HepG2 (cell line): ENCODE results near the gene SERPINB1. TPM values are rescaled to one million over a fixed set of nuclear protein-coding genes. Genes with fewer than 3 reads are reported as not detected.

Experiments
- BCL6 ChIP-seq: IDR thresholded peaks from 2 replicates; pipeline ENCODE4 v1.6.1; 2016; ENCODE audit warnings: missing genetic modification reagents, missing compliant biosample characterization
- ERF ChIP-seq: IDR thresholded peaks from 2 replicates; pipeline ENCODE4 v1.6.1; 2018; ENCODE audit warnings: missing biosample characterization, missing genetic modification reagents
- FOXP1 ChIP-seq, 2 experiments: fragments of 450-650 bp in 1 of 2; IDR thresholded peaks; 2 replicates each; pipeline ENCODE4 v1.6.1; 2017 to 2018; ENCODE audit warnings: antibody characterized with exemption in 1 of 2
- GATAD2A ChIP-seq: IDR thresholded peaks from 2 replicates; pipeline ENCODE4 v1.6.1; 2016
- GFI1 ChIP-seq: sonication (generic); formaldehyde crosslinking; IDR thresholded peaks from 2 replicates; pipeline ENCODE4 v1.5.0; 2020; ENCODE audit warnings: missing genetic modification reagents, mild to moderate bottlenecking, borderline replicate concordance
- HDAC1 ChIP-seq: sonication (generic); formaldehyde crosslinking; IDR thresholded peaks from 2 replicates; pipeline ENCODE4 v1.5.1; 2020; ENCODE audit warnings: mild to moderate bottlenecking, missing genetic modification reagents
- JUN ChIP-seq: sonication (generic); formaldehyde crosslinking; IDR thresholded peaks from 2 replicates; pipeline ENCODE4 v1.4.0; 2020; ENCODE audit warnings: mild to moderate bottlenecking, missing genetic modification reagents
- MEIS1 ChIP-seq: sonication (generic); formaldehyde crosslinking; IDR thresholded peaks from 2 replicates; pipeline ENCODE4 v1.9.0; 2021; ENCODE audit warnings: mild to moderate bottlenecking, missing genetic modification reagents, moderate library complexity, borderline replicate concordance
- NFIC ChIP-seq: IDR thresholded peaks from 2 replicates; pipeline ENCODE4 v1.6.1; 2012; ENCODE audit warnings: mild to moderate bottlenecking, low read length, inconsistent platforms
- NR2F2 ChIP-seq: IDR thresholded peaks from 2 replicates; pipeline ENCODE4 v1.6.1; 2012; ENCODE audit warnings: low read depth, inconsistent platforms, borderline replicate concordance
- PPARG ChIP-seq: conservative IDR thresholded peaks from 2 replicates; pipeline ENCODE4 v1.6.1; 2016; ENCODE audit warnings: missing biosample characterization, missing genetic modification reagents
- RFXANK ChIP-seq: IDR thresholded peaks from 2 replicates; pipeline ENCODE4 v1.6.1; 2016
- SPEN ChIP-seq: sonication (generic); formaldehyde crosslinking; IDR thresholded peaks from 2 replicates; pipeline ENCODE4 v1.5.1; 2020; ENCODE audit warnings: low read depth, mild to moderate bottlenecking, missing genetic modification reagents
- TOE1 ChIP-seq: sonication (generic); formaldehyde crosslinking; IDR thresholded peaks from 2 replicates; pipeline ENCODE4 v1.4.0; 2020; ENCODE audit warnings: mild to moderate bottlenecking, missing genetic modification reagents
- ZBTB3 ChIP-seq: sonication (generic); formaldehyde crosslinking; IDR thresholded peaks from 2 replicates; pipeline ENCODE4 v1.4.0; 2020; ENCODE audit warnings: low read depth, mild to moderate bottlenecking, moderate library complexity, missing genetic modification reagents, borderline replicate concordance
- ZFP41 ChIP-seq: sonication (generic); formaldehyde crosslinking; IDR thresholded peaks from 2 replicates; pipeline ENCODE4 v1.4.0; 2020; ENCODE audit warnings: mild to moderate bottlenecking, missing genetic modification reagents, borderline replicate concordance
- ZNF326 ChIP-seq: sonication (generic); formaldehyde crosslinking; IDR thresholded peaks from 2 replicates; pipeline ENCODE4 v1.4.0; 2020; ENCODE audit warnings: missing genetic modification reagents, borderline replicate concordance
- ZNF605 ChIP-seq: sonication (generic); formaldehyde crosslinking; IDR thresholded peaks from 2 replicates; pipeline ENCODE4 v1.8.0; 2022; ENCODE audit warnings: mild to moderate bottlenecking, missing genetic modification reagents
- ZNF652 ChIP-seq: IDR thresholded peaks from 2 replicates; pipeline ENCODE4 v1.6.1; 2016; ENCODE audit warnings: low read depth, borderline replicate concordance
- ZNF790 ChIP-seq: sonication (generic); formaldehyde crosslinking; IDR thresholded peaks from 2 replicates; pipeline ENCODE4 v1.8.0; 2022; ENCODE audit warnings: missing genetic modification reagents, mild to moderate bottlenecking, borderline replicate concordance
- polyA plus RNA-seq, 8 experiments: library from polyadenylated mRNA; depleted of rRNA in 3 of 8; stranded (reverse) in 7 of 8; unstranded in 1 of 8; fragments of >200 nt; fragmentation: Illumina TruSeq in 4 of 8; extraction: Trizol in 4 of 8; gene quantifications; 2 replicates each; pipeline versions ENCODE4 v1.2.1 to v1.2.3, GENCODE V29; 2011 to 2016; ENCODE audit warnings: low read depth in 4 of 8, missing spikeins in 1 of 8, mixed read lengths in 1 of 8; ENCODE audit not compliant: insufficient read depth in 1 of 8
- total RNA-seq, 5 experiments: library from RNA; depleted of rRNA; stranded (reverse); fragments of >200 nt; fragmentation: Illumina TruSeq; extraction: Trizol; gene quantifications; 2 replicates each; pipeline ENCODE4 v1.2.3, GENCODE V29; 2016; ENCODE audit warnings: low read depth in 1 of 5
- TF ChIP-seq, protein P1 (sequence below): sonication (generic); formaldehyde crosslinking; IDR thresholded peaks from 2 replicates; pipeline ENCODE4 v1.4.0; 2020; ENCODE audit warnings: missing genetic modification reagents
- TF ChIP-seq, protein P2 (sequence below): IDR thresholded peaks from 2 replicates; pipeline ENCODE4 v1.6.1; 2016; ENCODE audit warnings: low read depth
- TF ChIP-seq, protein P3 (sequence below): IDR thresholded peaks from 2 replicates; pipeline ENCODE4 v1.6.1; 2016; ENCODE audit warnings: mild to moderate bottlenecking
- TF ChIP-seq, protein P4 (sequence below): sonication (generic); formaldehyde crosslinking; IDR thresholded peaks from 2 replicates; pipeline ENCODE4 v1.5.0; 2020; ENCODE audit warnings: missing genetic modification reagents

SERPINB1 gene
- total and polyA plus RNA-seq, 2 of the 13 experiments (the other 11 are each of a cell fraction or from before 2014, with no cell fraction given): 41.4 to 60.5 TPM

DNA sequence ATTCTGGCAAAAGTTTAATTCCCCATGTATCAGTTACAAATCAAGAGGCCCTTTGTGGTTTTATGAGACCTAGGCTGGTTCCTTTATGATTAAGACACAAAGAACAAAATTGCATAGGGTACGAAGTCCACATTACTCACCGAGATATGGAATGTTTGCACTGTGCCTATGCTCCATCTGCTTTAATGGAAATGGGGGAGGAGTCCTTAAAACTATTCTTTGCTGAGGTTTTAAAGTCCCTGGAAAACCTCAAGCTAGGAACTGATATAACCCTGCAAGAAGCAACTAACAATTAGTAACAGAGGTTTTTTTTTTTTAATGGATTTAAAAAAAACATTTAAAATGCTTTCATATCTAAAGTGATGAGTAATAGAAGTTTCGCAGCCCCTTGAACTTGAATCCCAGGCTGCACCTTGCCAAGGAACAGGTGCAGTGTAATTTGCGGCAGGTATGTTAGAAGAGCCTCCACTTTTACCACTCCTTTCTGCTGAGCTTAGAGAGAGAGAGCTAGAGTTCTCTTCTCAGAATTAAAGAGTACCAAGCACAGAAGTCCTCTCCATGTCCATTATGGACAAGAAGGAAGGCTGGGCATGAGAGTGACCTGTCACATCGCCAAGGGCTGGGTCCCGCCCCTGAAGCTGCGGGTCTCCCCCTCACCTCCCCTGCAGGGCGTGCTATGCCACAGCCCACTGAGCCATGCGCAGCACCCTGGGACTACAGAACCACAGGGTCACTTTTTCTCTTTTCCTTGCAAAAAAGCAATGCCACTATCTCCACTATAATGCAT, 2.3 kb downstream of the SERPINB1 start (continued):
- TF ChIP-seq GFI1 (CRISPR knock-in tag) (peak; percentile 70), ERF (CRISPR knock-in tag) (0 out of 2 replicates have a peak, but pooled peaks have one; percentile 38), GATAD2A (CRISPR knock-in tag) (peak; percentile 98), FOXP1 (IDR thresholded peaks at IDR 0.05) (no peak), FOXP1 (CRISPR knock-in tag; IDR thresholded peaks at IDR 0.05) (peak; percentile 76), NFIC (peak; percentile 86), SPEN (CRISPR knock-in tag) (no peak), PPARG (CRISPR knock-in tag) (peak; percentile 47; the same call in 1 of the 2 replicates), ZFP41 (CRISPR knock-in tag) (no peak), BCL6 (CRISPR knock-in tag) (peak; percentile 94), RFXANK (CRISPR knock-in tag) (no peak), JUN (CRISPR knock-in tag) (peak; percentile 53; the same call in 1 of the 2 replicates), HDAC1 (peak; percentile 75), MEIS1 (CRISPR knock-in tag) (no peak), ZNF790 (no peak), ZNF326 (CRISPR knock-in tag) (no peak), NR2F2 (0 out of 2 replicates have a peak, but pooled peaks have one; percentile 34), ZNF605 (CRISPR knock-in tag) (no peak), ZNF652 (CRISPR knock-in tag) (no peak), TOE1 (0 out of 2 replicates have a peak, but pooled peaks have one; percentile 69), ZBTB3 (CRISPR knock-in tag) (no peak)
- TF ChIP-seq, protein P1, sequence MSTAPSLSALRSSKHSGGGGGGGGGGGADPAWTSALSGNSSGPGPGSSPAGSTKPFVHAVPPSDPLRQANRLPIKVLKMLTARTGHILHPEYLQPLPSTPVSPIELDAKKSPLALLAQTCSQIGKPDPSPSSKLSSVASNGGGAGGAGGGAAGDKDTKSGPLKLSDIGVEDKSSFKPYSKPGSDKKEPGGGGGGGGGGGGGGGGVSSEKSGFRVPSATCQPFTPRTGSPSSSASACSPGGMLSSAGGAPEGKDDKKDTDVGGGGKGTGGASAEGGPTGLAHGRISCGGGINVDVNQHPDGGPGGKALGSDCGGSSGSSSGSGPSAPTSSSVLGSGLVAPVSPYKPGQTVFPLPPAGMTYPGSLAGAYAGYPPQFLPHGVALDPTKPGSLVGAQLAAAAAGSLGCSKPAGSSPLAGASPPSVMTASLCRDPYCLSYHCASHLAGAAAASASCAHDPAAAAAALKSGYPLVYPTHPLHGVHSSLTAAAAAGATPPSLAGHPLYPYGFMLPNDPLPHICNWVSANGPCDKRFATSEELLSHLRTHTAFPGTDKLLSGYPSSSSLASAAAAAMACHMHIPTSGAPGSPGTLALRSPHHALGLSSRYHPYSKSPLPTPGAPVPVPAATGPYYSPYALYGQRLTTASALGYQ (CRISPR knock-in tag): peak; percentile 84; the same call in 1 of the 2 replicates
- TF ChIP-seq, protein P2, sequence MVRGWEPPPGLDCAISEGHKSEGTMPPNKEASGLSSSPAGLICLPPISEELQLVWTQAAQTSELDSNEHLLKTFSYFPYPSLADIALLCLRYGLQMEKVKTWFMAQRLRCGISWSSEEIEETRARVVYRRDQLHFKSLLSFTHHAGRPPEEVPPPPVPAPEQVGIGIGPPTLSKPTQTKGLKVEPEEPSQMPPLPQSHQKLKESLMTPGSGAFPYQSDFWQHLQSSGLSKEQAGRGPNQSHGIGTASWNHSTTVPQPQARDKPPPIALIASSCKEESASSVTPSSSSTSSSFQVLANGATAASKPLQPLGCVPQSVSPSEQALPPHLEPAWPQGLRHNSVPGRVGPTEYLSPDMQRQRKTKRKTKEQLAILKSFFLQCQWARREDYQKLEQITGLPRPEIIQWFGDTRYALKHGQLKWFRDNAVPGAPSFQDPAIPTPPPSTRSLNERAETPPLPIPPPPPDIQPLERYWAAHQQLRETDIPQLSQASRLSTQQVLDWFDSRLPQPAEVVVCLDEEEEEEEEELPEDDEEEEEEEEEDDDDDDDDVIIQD (CRISPR knock-in tag): peak; percentile 86; the same call in 1 of the 2 replicates
- TF ChIP-seq, protein P3, sequence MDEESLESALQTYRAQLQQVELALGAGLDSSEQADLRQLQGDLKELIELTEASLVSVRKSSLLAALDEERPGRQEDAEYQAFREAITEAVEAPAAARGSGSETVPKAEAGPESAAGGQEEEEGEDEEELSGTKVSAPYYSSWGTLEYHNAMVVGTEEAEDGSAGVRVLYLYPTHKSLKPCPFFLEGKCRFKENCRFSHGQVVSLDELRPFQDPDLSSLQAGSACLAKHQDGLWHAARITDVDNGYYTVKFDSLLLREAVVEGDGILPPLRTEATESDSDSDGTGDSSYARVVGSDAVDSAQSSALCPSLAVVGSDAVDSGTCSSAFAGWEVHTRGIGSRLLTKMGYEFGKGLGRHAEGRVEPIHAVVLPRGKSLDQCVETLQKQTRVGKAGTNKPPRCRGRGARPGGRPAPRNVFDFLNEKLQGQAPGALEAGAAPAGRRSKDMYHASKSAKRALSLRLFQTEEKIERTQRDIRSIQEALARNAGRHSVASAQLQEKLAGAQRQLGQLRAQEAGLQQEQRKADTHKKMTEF (CRISPR knock-in tag): peak; percentile 89
- TF ChIP-seq, protein P4, sequence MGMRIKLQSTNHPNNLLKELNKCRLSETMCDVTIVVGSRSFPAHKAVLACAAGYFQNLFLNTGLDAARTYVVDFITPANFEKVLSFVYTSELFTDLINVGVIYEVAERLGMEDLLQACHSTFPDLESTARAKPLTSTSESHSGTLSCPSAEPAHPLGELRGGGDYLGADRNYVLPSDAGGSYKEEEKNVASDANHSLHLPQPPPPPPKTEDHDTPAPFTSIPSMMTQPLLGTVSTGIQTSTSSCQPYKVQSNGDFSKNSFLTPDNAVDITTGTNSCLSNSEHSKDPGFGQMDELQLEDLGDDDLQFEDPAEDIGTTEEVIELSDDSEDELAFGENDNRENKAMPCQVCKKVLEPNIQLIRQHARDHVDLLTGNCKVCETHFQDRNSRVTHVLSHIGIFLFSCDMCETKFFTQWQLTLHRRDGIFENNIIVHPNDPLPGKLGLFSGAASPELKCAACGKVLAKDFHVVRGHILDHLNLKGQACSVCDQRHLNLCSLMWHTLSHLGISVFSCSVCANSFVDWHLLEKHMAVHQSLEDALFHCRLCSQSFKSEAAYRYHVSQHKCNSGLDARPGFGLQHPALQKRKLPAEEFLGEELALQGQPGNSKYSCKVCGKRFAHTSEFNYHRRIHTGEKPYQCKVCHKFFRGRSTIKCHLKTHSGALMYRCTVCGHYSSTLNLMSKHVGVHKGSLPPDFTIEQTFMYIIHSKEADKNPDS: peak; percentile 84
